IMR-90 (cell line): ENCODE measurements around the gene EIF4E3.

Experiments
- BHLHE40 ChIP-seq: fragments of 150-350 bp; IDR thresholded peaks from 2 replicates; pipeline ENCODE4 v1.6.1; 2016; ENCODE audit warnings: mild to moderate bottlenecking, low read depth, low read length
- CHD1 ChIP-seq: IDR thresholded peaks from 2 replicates; pipeline ENCODE4 v1.6.1; 2012; ENCODE audit warnings: low read depth, low read length, improper control_type of control experiment
- FOS ChIP-seq: fragments of 150-350 bp; IDR thresholded peaks from 2 replicates; pipeline ENCODE4 v1.6.1; 2016; ENCODE audit warnings: low read depth, low read length
- POLR2A ChIP-seq: IDR thresholded peaks from 2 replicates; pipeline ENCODE4 v1.6.1; 2012; ENCODE audit warnings: mild to moderate bottlenecking, low read depth, low read length
- RAD21 ChIP-seq: IDR thresholded peaks from 2 replicates; pipeline ENCODE4 v1.6.1; 2012; ENCODE audit warnings: low read length, improper control_type of control experiment
- RFX5 ChIP-seq: IDR thresholded peaks from 2 replicates; pipeline ENCODE4 v1.8.0; 2012; ENCODE audit warnings: low read depth, mild to moderate bottlenecking, low read length, moderate library complexity
- SMC3 ChIP-seq: fragments of 150-350 bp; IDR thresholded peaks from 2 replicates; pipeline ENCODE4 v1.6.1; 2016; ENCODE audit warnings: low read depth, mild to moderate bottlenecking, antibody characterized with exemption, low read length, moderate library complexity
- TF ChIP-seq, protein P1 (sequence below): conservative IDR thresholded peaks from 2 replicates; pipeline ENCODE4 v1.5.1; 2012; ENCODE audit warnings: mild to moderate bottlenecking, low read depth, low read length, improper control_type of control experiment

GRCh38 chr3:71688121-71688520 lies 37.1 kb downstream of the EIF4E3 start:
- TF ChIP-seq CHD1 (no peak), POLR2A (no peak), SMC3 (no peak), FOS (no peak), BHLHE40 (no peak), RAD21 (no peak), RFX5 (no peak)
- TF ChIP-seq, protein P1, sequence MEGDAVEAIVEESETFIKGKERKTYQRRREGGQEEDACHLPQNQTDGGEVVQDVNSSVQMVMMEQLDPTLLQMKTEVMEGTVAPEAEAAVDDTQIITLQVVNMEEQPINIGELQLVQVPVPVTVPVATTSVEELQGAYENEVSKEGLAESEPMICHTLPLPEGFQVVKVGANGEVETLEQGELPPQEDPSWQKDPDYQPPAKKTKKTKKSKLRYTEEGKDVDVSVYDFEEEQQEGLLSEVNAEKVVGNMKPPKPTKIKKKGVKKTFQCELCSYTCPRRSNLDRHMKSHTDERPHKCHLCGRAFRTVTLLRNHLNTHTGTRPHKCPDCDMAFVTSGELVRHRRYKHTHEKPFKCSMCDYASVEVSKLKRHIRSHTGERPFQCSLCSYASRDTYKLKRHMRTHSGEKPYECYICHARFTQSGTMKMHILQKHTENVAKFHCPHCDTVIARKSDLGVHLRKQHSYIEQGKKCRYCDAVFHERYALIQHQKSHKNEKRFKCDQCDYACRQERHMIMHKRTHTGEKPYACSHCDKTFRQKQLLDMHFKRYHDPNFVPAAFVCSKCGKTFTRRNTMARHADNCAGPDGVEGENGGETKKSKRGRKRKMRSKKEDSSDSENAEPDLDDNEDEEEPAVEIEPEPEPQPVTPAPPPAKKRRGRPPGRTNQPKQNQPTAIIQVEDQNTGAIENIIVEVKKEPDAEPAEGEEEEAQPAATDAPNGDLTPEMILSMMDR: no peak
